RPMI7951 (cell line): ENCODE results near the gene IFNL2. TPM values are rescaled to one million over a fixed set of nuclear protein-coding genes. Genes with fewer than 3 reads are reported as not detected.

Experiments used
- DNase-seq: peaks from one replicate; pipeline ENCODE4 v3.0.0-alpha.2; 2012; ENCODE audit warnings: low read depth
- total RNA-seq: library from RNA; depleted of rRNA; stranded (reverse); fragments of >200 nt; shearing (Covaris generic); gene quantifications from 2 replicates; pipeline ENCODE4 v1.2.3, GENCODE V29; 2014; rRNA removed

The IFNL2 gene
- total RNA-seq, 1 experiment from 2014 or later, result not detected

DNA sequence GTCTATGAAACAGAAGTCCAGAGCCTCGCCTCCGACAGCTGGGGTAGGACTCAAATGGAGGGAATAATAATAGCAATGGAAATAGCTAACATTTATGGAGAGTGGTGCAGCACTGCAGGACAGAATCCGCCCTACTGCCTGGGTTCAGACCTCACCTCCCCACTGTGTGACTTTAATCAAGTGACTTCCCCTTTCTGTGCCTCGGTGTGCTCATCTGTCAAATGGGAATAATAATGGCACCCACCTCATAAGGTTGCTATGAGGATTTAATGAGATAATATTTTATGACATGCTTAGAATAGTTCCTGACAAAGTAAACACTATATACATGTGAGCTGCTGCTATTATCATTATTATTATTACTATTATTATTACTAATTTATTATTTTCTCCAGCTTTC, 49.3 kb downstream of the IFNL2 start:
- DNase-seq, result no peak

DNA sequence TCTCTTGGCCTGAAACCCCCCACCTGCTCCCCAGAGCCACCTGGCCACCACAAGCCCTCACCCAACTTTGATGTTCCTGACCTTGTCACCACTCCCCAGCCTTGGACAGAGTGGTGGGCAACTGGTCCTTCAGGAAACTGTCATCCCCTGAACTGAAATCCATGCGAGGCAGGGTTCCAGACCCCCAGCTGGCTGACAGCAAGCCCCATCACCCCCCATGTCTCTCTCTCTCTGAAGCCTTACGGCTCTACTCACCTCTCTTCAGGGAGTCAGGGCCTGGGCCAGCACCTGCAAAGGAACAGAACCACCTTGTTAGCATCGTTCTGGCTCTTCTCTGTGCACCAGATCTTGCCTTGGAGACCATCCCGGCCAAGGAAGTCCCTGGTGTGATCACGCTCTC, 49.9 kb downstream of the IFNL2 start:
- no peak for DNase-seq

DNA sequence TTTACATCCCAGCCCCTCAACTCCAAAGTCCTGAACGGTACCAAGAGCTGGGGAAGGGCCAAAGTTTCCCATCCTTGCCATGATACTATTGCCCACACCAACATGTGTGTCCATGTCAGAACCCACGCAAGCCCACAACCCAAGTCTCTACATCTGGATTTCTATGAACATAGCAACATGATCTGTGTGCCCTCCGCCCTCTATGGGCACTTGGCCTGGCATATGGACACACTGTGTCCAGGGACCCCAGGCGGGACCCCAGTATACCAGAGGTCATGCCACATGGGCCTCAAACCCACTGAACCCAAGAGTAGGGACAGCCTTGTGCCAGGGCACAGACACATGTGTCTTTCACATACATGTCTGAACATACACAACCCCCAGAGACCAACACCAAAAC, 50.5 kb downstream of the IFNL2 start:
- no peak for DNase-seq

DNA sequence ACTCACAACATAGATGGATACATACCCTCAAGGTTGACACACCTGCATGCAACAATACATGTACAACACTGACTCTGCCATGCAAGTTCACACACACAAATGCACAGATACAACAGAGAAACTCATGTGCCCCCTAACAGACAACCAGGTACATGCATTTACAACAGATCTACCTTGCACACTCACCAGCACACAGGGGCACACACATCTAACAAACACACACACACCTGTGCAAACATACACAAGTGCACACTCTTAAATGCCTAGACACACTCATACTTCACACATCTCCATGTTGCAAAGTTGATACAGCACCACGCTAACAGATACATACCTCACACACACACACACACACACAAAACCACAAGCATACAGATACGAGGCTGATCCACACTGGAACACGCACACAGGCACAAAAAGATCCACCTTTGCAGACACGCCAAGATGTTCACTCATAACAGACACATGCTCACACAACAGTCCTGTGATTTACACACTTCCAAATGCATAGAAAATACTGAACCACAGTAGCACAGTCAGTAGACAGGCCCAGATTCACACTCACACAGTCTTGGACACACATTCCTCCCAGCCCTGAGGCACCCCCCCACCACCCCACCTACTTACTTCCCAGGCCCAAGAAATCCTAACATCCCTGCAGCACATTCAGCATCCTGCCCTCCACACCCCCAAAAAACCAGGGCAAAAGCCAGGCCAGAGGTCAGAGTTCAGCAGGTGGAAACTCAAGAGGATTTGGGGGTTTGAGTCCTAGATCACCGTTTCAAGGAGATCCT, 51.1 kb downstream of the IFNL2 start:
- DNase-seq, result no peak

Other genes with a start within 250 kb of the IFNL2 start
- gene FBXO27, start 235.8 kb upstream of the IFNL2 start, total RNA-seq, result 0.10 TPM in 1 of 2 replicates, not detected in the other
- 0.10 TPM in 1 of 2 replicates, not detected in the other for gene ACP7, start 184.0 kb upstream of the IFNL2 start, total RNA-seq
- 7.1 and 10.5 TPM in 2 replicates for gene PAK4, start 142.6 kb upstream of the IFNL2 start, total RNA-seq
- gene NCCRP1, start 71.4 kb upstream of the IFNL2 start, total RNA-seq, result 0.10 and 0.12 TPM in 2 replicates
- gene SYCN, start 64.1 kb upstream of the IFNL2 start, total RNA-seq, result not detected in 2 replicates
- not detected in 2 replicates for gene IFNL3, start 23.4 kb upstream of the IFNL2 start, total RNA-seq
- gene IFNL4, start 19.5 kb upstream of the IFNL2 start, total RNA-seq, result not detected in 2 replicates
- gene IFNL1, start 28.0 kb downstream of the IFNL2 start, total RNA-seq, result not detected in 2 replicates
- under 0.01 and 0.36 TPM in 2 replicates for gene LRFN1, start 52.5 kb downstream of the IFNL2 start, total RNA-seq
- 0.36 and 0.59 TPM in 2 replicates for gene GMFG, start 67.6 kb downstream of the IFNL2 start, total RNA-seq
- gene SAMD4B, start 74.0 kb downstream of the IFNL2 start, total RNA-seq, result 41.5 and 48.8 TPM in 2 replicates
- 44.3 and 59.4 TPM in 2 replicates for gene PAF1, start 122.7 kb downstream of the IFNL2 start, total RNA-seq
- 22.2 and 39.5 TPM in 2 replicates for gene MED29, start 123.0 kb downstream of the IFNL2 start, total RNA-seq
- 2.9 and 6.4 TPM in 2 replicates for gene ZFP36, start 138.5 kb downstream of the IFNL2 start, total RNA-seq
- 4.8 and 13.0 TPM in 2 replicates for gene PLEKHG2, start 144.3 kb downstream of the IFNL2 start, total RNA-seq
- gene RPS16, start 167.6 kb downstream of the IFNL2 start, total RNA-seq, result 107 and 123 TPM in 2 replicates
- 64.7 and 67.4 TPM in 2 replicates for gene SUPT5H, start 177.2 kb downstream of the IFNL2 start, total RNA-seq
- gene TIMM50, start 212.4 kb downstream of the IFNL2 start, total RNA-seq, result 86.2 and 88.2 TPM in 2 replicates
- 0.72 and 1.5 TPM in 2 replicates for gene DLL3, start 230.6 kb downstream of the IFNL2 start, total RNA-seq
- gene SELENOV, start 246.7 kb downstream of the IFNL2 start, total RNA-seq, result not detected in 2 replicates